ENCODE data around the gene RPP25L.

DNA sequence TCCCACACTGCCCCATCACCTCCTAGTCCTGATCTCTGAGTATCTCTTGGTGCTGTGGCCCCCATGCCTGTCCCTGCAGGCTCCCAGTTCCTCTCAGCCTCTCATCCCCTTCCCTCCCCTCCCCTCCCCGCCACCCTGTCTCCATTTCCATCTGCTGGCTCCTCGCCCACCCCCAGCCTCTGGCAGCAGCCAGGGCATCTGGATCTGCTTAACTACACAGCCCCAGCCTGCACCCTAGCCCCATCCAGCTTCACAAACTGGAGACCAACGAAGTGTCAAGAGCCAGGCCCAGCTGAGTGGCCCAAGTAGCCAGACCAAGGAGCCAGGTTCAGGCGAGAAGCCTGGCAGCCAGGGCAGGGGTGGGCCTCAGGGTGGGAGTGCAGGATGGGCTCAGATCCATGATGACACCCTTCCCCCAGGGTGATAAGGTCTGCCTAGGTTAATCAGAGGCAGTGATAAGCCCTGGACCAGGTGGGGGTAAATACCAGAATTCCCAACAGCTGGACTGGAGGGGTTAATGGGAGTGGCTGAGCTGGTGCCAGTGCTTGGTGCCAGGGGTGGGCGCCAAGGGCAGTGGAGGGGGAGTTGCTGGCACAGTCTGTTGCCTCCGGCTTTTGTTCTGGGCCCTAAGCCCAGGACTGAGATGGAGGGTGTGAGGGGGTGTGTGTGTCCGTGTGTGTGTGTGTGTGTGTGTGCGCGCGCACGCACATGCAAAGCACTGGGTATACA is 42.6 kb upstream of the RPP25L start:
- TF ChIP-seq POLR2A (IDR thresholded peaks at IDR 0.05): no peak
- TF ChIP-seq, protein P1, sequence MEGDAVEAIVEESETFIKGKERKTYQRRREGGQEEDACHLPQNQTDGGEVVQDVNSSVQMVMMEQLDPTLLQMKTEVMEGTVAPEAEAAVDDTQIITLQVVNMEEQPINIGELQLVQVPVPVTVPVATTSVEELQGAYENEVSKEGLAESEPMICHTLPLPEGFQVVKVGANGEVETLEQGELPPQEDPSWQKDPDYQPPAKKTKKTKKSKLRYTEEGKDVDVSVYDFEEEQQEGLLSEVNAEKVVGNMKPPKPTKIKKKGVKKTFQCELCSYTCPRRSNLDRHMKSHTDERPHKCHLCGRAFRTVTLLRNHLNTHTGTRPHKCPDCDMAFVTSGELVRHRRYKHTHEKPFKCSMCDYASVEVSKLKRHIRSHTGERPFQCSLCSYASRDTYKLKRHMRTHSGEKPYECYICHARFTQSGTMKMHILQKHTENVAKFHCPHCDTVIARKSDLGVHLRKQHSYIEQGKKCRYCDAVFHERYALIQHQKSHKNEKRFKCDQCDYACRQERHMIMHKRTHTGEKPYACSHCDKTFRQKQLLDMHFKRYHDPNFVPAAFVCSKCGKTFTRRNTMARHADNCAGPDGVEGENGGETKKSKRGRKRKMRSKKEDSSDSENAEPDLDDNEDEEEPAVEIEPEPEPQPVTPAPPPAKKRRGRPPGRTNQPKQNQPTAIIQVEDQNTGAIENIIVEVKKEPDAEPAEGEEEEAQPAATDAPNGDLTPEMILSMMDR (IDR thresholded peaks at IDR 0.05): no peak
